Measurements from ENCODE around the gene SOX11. TPM values are rescaled to one million over a fixed set of nuclear protein-coding genes. Genes with fewer than 3 reads are reported as not detected.

SOX11 gene
- polyA plus RNA-seq, 3 donors, result not detected

- TF ChIP-seq CTCF (IDR thresholded peaks at IDR 0.05), result no peak
- no peaks in the 10 kb centered on the region for H3K27me3 ChIP-seq (ENCODE audit: control insufficient read depth in 2 of 2, insufficient read depth in 2 of 2, low read length in 2 of 2)
- no peaks in the 10 kb centered on the region for H3K36me3 Mint-ChIP-seq
- H3K9me3 Mint-ChIP-seq, result peaks cover 0 to 20% (median 3%) of the 10 kb centered on the region in 7 donors
- H4K20me1 ChIP-seq (ENCODE audit: insufficient read depth, low read length), result no peaks in the 10 kb centered on the region
- no peaks in the 10 kb centered on the region for H3K9me3 ChIP-seq (replicated peaks in 1 of 2; ENCODE audit: control insufficient read depth in 1 of 2, insufficient read depth in 1 of 2, low read length in 2 of 2)
- no peak overlapping the region for H3K27ac Mint-ChIP-seq
- no peak overlapping the region for H3K4me2 ChIP-seq (replicated peaks; ENCODE audit: extremely low read depth, low read length, poor library complexity, severe bottlenecking)
- WGBS (ENCODE audit: insufficient coverage), result 97% methylated on average over 7 of the region's 8 CpGs
- H3K27ac ChIP-seq (ENCODE audit: low read depth in 1 of 2, low read length in 2 of 2), result no peak overlapping the region
- DNase-seq, result no peak
- H3K9ac ChIP-seq (ENCODE audit: insufficient read depth, low read length, poor library complexity, severe bottlenecking), result no peak overlapping the region
- peaks cover 0 to 3% (median 0%) of the 10 kb centered on the region in 3 donors for H3K27me3 Mint-ChIP-seq (ENCODE audit: low read depth in 3 of 3)
- intact Hi-C loops (cut with micrococcal nuclease), result no loop called here
- H3K4me1 Mint-ChIP-seq, result no peaks in the 10 kb centered on the region
- no peaks in the 10 kb centered on the region for H3K4me1 ChIP-seq (ENCODE audit: control insufficient read depth in 1 of 2, insufficient read depth in 2 of 2, low read length in 2 of 2)
- no peaks in the 10 kb centered on the region for H3K36me3 ChIP-seq (replicated peaks in 1 of 2; ENCODE audit: control insufficient read depth in 1 of 2, insufficient read depth in 2 of 2, low read length in 2 of 2)
- H3K4me3 ChIP-seq (replicated peaks in 1 of 3; ENCODE audit: low read depth in 2 of 3, low read length in 3 of 3), result no peak overlapping the region
- no peak overlapping the region for H3K4me3 Mint-ChIP-seq
- no peaks in the 10 kb centered on the region for H3K79me2 ChIP-seq (ENCODE audit: insufficient read depth, low read length)
- no peak overlapping the region for H2AFZ ChIP-seq (ENCODE audit: insufficient read depth, low read depth, low read length, poor library complexity, severe bottlenecking)
Observed at GRCh38 chr2:5749347-5749746, 57.2 kb downstream of the SOX11 start.

Measured in CD14-positive monocyte (primary cell).